GM06990 (cell line): ENCODE data around the gene MYH6.

Source experiments
- DNase-seq: peaks from one replicate; pipeline ENCODE4 v3.0.0-alpha.2; 2011; ENCODE audit not compliant: insufficient read length; ENCODE audit errors: extremely low read depth
- H3K27me3 ChIP-seq: replicated peaks from 2 replicates; pipeline ENCODE4 v1.6.0; 2011; ENCODE audit warnings: low read length; ENCODE audit not compliant: control insufficient read depth, insufficient read depth
- H3K36me3 ChIP-seq: 2 replicates; pipeline ENCODE4 v1.5.1; 2011; ENCODE audit warnings: low read length; ENCODE audit not compliant: control insufficient read depth, insufficient read depth
- H3K4me3 ChIP-seq: replicated peaks from 2 replicates; pipeline ENCODE4 v1.5.1; 2011; ENCODE audit warnings: low read depth, mild to moderate bottlenecking, control low read depth, low read length
- TF ChIP-seq, protein P1 (sequence below): IDR thresholded peaks from 2 replicates; pipeline ENCODE4 v1.5.1; 2011; ENCODE audit warnings: low read length, control low read depth, mild to moderate bottlenecking, inconsistent platforms; ENCODE audit not compliant: insufficient read depth, poor library complexity, severe bottlenecking

Gene MYH6

DNA sequence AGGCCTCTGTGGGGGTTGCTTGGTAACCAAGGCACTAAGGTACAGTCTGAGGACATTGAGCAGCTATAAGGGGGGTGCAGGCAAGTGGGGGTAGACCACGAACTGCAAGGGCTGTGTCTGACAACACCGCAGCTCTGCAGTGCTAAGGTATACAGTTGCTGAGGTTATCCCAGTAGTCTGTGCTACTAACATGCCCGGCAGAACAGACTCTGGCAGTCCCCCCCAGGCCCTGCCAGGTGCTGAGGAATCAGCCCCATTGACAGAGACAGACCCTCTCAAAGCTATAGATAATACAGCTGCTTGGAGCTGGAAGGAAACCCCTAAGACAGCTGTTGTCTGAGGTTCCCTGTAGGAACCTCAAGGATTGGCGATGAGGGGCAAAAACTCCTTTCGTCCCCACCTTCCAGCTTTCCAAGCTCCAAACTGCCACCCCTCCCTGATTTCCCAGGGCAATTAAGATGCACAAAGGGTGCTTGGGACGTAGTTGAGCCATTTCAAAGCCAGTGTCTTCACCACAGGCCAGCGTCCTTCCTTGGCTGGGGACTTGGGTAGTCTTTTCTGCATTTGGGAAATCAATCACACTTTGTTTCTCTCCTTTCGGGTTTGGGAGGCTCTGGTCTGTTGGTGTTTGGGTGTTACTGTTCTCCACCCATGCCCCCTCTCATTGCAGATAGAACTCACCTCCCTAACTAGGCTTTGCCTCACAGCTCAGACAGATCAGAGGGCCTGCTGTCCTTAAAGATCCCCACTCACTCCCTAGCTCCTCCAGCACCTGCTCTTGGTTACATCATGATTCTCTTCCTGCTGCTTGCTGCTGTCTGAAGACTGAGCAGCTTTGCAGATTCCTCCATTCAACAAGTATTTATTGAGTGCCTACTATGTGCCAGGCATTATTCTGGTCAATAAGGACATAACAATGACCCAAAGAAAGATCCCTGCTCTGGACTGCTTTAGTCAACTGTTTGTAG lies 29.3 kb upstream of the MYH6 start:
- H3K27me3 ChIP-seq: no peaks in the 10 kb centered on the region; the same call in 1 of the 2 replicates
- TF ChIP-seq, protein P1, sequence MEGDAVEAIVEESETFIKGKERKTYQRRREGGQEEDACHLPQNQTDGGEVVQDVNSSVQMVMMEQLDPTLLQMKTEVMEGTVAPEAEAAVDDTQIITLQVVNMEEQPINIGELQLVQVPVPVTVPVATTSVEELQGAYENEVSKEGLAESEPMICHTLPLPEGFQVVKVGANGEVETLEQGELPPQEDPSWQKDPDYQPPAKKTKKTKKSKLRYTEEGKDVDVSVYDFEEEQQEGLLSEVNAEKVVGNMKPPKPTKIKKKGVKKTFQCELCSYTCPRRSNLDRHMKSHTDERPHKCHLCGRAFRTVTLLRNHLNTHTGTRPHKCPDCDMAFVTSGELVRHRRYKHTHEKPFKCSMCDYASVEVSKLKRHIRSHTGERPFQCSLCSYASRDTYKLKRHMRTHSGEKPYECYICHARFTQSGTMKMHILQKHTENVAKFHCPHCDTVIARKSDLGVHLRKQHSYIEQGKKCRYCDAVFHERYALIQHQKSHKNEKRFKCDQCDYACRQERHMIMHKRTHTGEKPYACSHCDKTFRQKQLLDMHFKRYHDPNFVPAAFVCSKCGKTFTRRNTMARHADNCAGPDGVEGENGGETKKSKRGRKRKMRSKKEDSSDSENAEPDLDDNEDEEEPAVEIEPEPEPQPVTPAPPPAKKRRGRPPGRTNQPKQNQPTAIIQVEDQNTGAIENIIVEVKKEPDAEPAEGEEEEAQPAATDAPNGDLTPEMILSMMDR: no peak
- no peaks in the 10 kb centered on the region for H3K36me3 ChIP-seq
- no peak overlapping the region for H3K4me3 ChIP-seq
- no peak for DNase-seq

DNA sequence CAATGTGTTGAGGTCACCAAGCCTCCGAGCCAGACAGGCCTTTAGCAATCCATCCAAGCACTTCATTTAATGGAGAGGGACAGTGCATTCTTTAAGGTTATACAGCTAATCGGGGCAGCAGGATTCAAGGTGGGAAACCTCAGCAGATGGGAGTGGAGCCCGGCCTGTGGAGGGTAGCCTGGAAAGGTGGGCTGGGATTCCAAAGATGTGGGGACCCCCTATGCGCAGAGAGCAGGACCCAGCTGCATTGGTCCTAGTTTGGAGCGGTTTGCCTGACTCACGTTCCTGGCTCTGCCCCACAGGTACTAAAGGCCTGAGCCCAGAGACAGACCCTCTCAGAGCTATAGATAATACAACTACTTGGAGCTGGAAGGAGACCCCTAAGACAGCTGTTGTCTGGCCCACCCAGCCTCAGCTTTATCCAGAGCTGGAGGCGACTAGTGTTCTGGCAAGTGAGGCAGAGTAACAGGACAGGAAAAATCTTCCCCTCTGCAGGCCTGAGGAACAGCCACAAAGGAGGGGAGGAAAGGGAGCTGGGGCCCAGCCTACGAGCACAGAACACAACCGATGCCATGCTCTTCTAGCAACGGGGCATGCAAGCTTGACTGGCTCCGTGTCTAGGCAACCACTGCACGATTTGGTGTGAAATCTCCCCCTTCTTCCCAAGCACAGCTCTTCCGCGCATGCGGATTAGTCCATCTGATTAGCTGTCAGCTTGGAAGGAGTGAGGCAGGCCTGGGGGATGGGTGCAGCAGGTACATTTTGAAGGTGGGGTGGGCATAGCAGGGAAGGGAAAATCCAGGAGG lies 28.5 kb upstream of the MYH6 start:
- TF ChIP-seq, protein P1: no peak
- no peak for DNase-seq
- no peak overlapping the region for H3K4me3 ChIP-seq
- H3K27me3 ChIP-seq: no peaks in the 10 kb centered on the region; the same call in none of the 2 replicates
- H3K36me3 ChIP-seq: no peaks in the 10 kb centered on the region

DNA sequence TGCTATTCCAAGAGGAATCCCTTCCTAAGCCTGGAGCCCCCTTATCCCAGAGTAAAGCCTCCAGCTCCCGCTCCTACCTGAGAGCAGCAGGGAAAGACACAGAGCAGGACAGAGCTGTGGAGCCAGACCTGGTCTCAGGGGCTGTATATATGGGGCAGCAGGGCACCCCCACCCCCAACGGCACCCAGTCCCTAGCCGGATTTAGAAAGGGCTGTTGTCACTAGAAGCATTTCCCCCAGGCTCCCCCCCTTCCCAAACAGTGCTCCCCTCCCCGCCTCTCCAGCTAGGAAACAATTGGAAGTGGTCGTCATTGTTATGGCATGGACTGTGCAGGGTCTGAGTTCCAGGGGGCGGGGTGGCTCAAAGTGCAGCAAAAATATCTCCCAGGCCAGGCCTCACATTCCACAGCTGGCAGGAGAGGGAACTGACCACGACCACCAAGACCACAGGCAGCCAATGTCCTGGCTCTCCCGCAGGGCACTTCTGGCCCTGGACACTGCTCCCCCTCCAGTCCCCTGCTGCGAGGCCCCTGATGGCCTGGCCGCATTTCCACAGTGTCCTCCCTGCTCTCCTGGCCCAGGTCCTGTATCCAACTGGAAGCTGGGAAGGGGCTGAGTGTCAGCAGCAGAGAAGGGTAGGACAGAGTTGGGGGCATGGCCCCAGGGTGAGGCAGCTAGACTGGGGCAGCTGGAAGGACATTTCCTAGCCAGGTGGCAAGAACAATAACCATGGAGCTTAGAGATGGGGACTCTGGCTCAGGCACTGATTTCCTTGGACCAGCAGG lies 27.7 kb upstream of the MYH6 start, which contains the start of gene MYH7:
MYH7 (minus strand) TSS at position 118 of the 784 bp plus-strand sequence. CDS start 1,928 bp downstream, outside the sequence.
- TF ChIP-seq, protein P1: no peak

DNA sequence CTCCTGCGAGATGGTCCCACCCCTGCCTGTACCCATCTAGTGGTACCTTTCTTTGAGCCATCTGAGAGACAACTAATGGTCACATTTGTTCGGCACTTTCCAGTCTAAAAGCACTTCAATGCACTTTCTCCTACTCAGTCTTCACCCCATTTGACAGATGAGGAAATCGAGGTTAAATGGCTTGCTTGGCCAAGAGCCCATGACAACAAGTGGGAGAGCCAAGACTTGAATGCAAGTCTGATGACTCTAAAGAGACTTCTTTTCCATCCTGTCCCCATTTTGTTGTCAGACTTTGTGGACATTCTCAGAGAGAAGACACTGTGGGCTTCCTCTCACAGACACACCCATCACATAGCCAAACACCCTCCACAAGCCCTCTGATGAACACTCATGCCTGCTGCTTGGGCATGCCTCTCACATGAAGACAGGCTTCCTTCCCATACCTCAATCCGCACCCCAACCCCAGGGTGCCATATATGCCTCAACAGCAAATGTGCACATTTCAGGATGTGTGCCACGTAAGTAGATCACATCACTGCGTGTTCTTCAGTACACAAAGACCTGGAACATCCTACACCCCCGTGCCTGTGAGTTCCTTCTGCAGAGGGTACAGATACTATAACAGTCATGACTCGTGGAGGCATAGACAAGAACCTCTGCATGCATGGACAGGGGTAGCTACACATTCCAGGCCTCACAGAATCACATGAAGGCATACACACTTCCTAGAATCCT lies 26.6 kb upstream of the MYH6 start:
- H3K27me3 ChIP-seq: no peaks in the 10 kb centered on the region; the same call in none of the 2 replicates

More for the DNA sequence above, 27.7 kb upstream of the MYH6 start, which contains the start of gene MYH7:
- no peaks in the 10 kb centered on the region for H3K36me3 ChIP-seq
- no peak within 1 kb of the TSS for H3K4me3 ChIP-seq
- H3K27me3 ChIP-seq: no peaks in the 10 kb centered on the region; the same call in none of the 2 replicates
- DNase-seq: no peak

More for the DNA sequence above, 26.6 kb upstream of the MYH6 start:
- DNase-seq: no peak
- no peak overlapping the region for H3K4me3 ChIP-seq
- no peaks in the 10 kb centered on the region for H3K36me3 ChIP-seq
- TF ChIP-seq, protein P1: no peak
